Measurements from ENCODE around the gene RNF166. TPM values are rescaled to one million over a fixed set of nuclear protein-coding genes. Genes with fewer than 3 reads are reported as not detected.

The RNF166 gene
- total RNA-seq, 4 donors from 2014 or later: 19.5 to 27.8 (median 22.3) TPM

DNA sequence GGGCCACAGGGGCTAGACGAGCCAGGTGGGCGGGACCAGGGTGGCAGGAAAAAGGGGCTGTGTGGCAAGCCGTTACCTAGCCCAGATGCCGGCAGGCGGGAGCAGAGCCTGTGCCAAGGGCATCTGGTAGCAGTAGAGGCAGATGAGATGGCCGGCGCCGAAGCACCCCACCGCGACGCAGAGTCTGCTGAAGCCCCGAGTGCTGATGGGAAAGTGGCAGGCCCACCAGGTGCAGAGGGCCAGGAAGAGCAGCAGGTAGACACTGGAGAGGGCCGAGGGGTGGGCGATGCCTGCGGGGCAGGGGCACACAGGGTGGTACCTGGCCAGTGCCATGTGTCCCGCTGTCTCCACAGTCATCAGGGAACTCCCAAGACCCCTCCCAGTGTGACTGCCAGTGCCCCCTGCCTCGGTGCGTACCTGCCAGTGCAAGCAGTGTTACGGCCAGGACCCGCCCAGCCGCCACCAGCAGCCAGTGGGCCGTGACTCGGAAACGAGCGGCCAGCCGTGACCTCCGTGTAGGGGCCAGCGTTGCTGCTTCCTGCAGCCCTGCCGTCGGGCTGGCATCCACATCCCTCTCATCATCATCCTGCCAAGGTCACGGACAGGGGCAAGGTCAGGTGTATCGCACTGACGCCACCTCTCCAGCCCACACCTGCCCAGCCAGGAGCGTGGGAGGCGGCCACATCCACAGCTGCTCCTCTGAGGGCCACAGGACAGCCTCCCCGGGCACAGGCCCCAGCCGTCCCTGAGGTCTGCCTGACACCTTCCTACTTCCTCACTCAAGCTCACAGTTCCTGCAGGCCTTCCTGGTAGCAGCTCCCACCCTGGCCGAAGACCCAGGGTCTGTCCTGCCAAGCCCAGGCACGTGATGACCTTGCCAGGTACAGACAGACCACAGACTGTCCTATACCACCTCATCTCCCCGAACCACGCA is 32.2 kb upstream of the RNF166 start:
- Histone ChIP-seq H3K36me3 (peaks cover 0 to 94% of the 10 kb centered on the region in 2 donors), H3K27me3 (no peaks in the 10 kb centered on the region), H3K27ac (peak overlapping the region in 2 of 4 donors; percentile 47 to 55), H3K4me3 (no peak overlapping the region), H3K4me1 (peaks cover 0 to 19% (median 0%) of the 10 kb centered on the region in 3 donors), H3K9me3 (no peaks in the 10 kb centered on the region)
- TF ChIP-seq POLR2AphosphoS5 (IDR thresholded peaks at IDR 0.05) (no peak), EP300 (IDR thresholded peaks at IDR 0.05) (no peak)
- WGBS, 2 donors (ENCODE audit: low coverage in 1 of 2): 70% methylated on average over 2 of the region's 41 CpGs; no CpG with 5 or more reads in 1 of the 2 donors
- no peak for ATAC-seq

DNA sequence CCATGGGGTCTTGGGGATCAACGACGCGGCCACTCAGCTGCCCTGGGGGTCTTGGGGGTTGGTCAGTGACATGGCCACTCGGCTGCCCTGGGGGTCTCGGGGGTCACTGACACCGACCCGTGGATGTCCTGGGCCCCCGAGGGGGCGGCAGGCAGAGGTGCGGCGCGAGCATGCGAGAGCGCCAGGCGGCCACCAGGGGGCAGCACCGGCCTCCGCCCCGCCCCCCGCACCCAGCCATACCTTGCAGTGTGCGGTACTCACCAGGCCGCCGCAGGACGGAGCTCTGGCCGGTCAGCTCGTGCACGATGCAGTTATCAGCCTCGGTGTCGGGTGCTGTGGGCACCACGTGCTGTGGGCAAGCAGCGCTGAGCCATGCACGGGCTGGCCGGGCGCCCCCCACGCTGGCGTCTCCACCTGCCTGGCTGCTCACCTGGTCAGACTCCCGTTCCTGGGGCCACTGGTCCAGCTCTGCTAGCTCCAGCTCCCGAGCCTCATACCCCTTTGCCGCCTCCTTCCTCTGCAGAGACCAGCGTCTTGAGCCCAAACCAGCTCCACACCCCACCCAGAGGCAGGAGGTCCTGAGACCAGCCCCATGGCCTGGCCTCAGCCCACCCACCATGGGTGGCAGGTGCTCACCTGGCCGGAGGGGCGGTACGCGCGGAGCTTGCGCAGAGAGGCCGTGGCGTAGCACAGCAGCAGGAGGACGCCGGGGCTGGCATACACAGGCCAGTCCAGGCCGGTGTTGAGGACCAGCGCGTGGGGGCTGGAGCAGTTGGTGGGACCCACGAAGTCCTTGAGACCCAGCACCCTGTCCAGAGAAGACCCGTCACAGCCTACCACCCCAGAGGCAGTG is 31.3 kb upstream of the RNF166 start:
- TF ChIP-seq, protein P1, sequence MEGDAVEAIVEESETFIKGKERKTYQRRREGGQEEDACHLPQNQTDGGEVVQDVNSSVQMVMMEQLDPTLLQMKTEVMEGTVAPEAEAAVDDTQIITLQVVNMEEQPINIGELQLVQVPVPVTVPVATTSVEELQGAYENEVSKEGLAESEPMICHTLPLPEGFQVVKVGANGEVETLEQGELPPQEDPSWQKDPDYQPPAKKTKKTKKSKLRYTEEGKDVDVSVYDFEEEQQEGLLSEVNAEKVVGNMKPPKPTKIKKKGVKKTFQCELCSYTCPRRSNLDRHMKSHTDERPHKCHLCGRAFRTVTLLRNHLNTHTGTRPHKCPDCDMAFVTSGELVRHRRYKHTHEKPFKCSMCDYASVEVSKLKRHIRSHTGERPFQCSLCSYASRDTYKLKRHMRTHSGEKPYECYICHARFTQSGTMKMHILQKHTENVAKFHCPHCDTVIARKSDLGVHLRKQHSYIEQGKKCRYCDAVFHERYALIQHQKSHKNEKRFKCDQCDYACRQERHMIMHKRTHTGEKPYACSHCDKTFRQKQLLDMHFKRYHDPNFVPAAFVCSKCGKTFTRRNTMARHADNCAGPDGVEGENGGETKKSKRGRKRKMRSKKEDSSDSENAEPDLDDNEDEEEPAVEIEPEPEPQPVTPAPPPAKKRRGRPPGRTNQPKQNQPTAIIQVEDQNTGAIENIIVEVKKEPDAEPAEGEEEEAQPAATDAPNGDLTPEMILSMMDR (IDR thresholded peaks at IDR 0.05): peak in 3 of 4 experiments; percentile 99 to 100 (median 100)
- TF ChIP-seq POLR2AphosphoS5 (IDR thresholded peaks at IDR 0.05) (peak; percentile 47), EP300 (IDR thresholded peaks at IDR 0.05) (no peak), POLR2A (IDR thresholded peaks at IDR 0.05) (no peak)
- WGBS, 2 donors (ENCODE audit: low coverage in 1 of 2): 100% methylated on average over 2 of the region's 54 CpGs; no CpG with 5 or more reads in 1 of the 2 donors
- Histone ChIP-seq H3K9me3 (no peaks in the 10 kb centered on the region), H3K36me3 (peaks cover 0 to 96% of the 10 kb centered on the region in 2 donors), H3K4me3 (no peak overlapping the region), H3K4me1 (peaks cover 0 to 15% (median 0%) of the 10 kb centered on the region in 3 donors), H3K27me3 (no peaks in the 10 kb centered on the region), H3K27ac (peak overlapping the region in 2 of 4 donors; percentile 47 to 55)
- peak; percentile 75 for ATAC-seq

DNA sequence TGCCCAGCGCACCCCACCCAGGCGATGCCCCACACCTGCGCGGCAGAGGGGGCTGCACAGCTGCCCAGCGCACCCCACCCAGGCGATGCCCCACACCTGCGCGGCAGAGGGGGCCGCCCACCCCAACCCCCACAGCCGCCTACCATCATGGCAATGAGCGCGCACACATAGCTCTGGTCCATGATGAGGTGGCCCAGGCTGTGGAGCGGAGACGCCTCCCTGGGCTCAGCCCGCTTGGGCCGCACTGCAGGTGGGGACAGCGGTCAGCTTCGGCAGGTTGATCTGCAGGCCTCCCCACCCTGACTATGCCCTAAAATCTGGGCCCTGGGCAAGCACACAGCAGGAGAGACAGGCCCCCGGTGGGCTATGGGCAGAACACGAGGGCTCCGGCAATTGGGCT is 30.3 kb upstream of the RNF166 start:
- Histone ChIP-seq H3K4me3 (no peak overlapping the region), H3K9me3 (no peaks in the 10 kb centered on the region), H3K4me1 (peaks cover 0 to 15% (median 0%) of the 10 kb centered on the region in 3 donors), H3K27me3 (no peaks in the 10 kb centered on the region), H3K36me3 (peaks cover 0 to 98% of the 10 kb centered on the region in 2 donors), H3K27ac (no peak overlapping the region)
- no peak for ATAC-seq
- no peak for TF ChIP-seq EP300 (IDR thresholded peaks at IDR 0.05)
- no peak for TF ChIP-seq POLR2A (IDR thresholded peaks at IDR 0.05)
- TF ChIP-seq, protein P1 (IDR thresholded peaks at IDR 0.05): no peak
- TF ChIP-seq POLR2AphosphoS5 (IDR thresholded peaks at IDR 0.05): no peak
- 90% methylated on average over 2 of the region's 21 CpGs; no CpG with 5 or more reads in 1 of the 2 donors for WGBS, 2 donors (ENCODE audit: low coverage in 1 of 2)

DNA sequence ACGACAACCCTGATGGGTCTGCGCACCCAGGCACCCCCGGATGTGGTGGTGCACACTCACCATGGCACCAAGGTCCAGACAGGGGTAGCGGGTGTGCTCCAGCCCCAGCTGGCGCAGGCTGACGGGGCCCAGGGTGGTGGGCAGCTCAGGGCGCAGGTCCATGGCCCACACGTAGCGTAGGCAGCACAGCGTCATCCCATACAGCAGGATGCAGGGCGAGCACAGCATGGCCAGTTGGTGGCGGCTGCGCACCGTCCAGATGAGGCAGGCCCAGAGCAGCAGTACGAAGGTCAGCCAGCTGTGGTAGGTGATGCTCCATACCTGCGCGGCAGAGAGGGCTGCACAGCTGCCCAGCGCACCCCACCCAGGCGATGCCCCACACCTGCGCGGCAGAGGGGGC is 29.9 kb upstream of the RNF166 start:
- Histone ChIP-seq H3K36me3 (peaks cover 0 to 98% of the 10 kb centered on the region in 2 donors), H3K4me1 (peaks cover 0 to 15% (median 0%) of the 10 kb centered on the region in 3 donors), H3K27me3 (no peaks in the 10 kb centered on the region), H3K27ac (no peak overlapping the region), H3K9me3 (no peaks in the 10 kb centered on the region), H3K4me3 (no peak overlapping the region)
- no peak for ATAC-seq
- TF ChIP-seq POLR2AphosphoS5 (IDR thresholded peaks at IDR 0.05): no peak
- no peak for TF ChIP-seq EP300 (IDR thresholded peaks at IDR 0.05)
- TF ChIP-seq, protein P1 (IDR thresholded peaks at IDR 0.05): no peak
- TF ChIP-seq POLR2A (IDR thresholded peaks at IDR 0.05): no peak
- WGBS, 2 donors (ENCODE audit: low coverage in 1 of 2): no CpG with 5 or more reads among the region's 21 CpGs

DNA sequence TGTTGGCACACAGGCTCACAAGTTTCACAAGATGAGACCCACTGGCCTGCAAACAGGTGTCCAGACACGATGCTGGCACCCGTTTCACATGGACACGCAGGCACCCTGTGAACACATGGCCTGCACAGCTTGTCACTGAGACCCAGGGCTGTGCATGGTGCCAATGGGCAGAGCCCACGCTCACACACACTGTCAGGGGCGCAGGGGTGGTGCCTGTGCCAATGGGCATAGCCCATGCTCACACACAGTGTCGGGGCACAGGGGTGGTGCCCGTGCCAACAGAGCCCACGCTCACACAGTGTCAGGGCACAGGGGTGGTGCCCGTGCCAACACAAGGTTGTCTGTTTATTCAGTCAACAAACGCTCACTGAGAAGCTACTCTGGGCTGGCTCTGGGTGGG is 29.4 kb upstream of the RNF166 start:
- ATAC-seq: no peak
- H3K27me3 ChIP-seq: no peaks in the 10 kb centered on the region
- peaks cover 0 to 15% (median 0%) of the 10 kb centered on the region in 3 donors for H3K4me1 ChIP-seq
- 80% methylated on average over 3 of the region's 10 CpGs; no CpG with 5 or more reads in 1 of the 2 donors for WGBS, 2 donors (ENCODE audit: low coverage in 1 of 2)
- H3K27ac ChIP-seq: no peak overlapping the region
- no peaks in the 10 kb centered on the region for H3K9me3 ChIP-seq
- H3K36me3 ChIP-seq: peaks cover 0 to 98% of the 10 kb centered on the region in 2 donors
- H3K4me3 ChIP-seq: no peak overlapping the region
- TF ChIP-seq, protein P1 (IDR thresholded peaks at IDR 0.05): no peak
- TF ChIP-seq POLR2AphosphoS5 (IDR thresholded peaks at IDR 0.05): no peak
- no peak for TF ChIP-seq POLR2A (IDR thresholded peaks at IDR 0.05)
- no peak for TF ChIP-seq EP300 (IDR thresholded peaks at IDR 0.05)
